Mucosa of descending colon (tissue), 3 donors: Measurements from ENCODE around the gene EYA3. TPM values are rescaled to one million over a fixed set of nuclear protein-coding genes. Genes with fewer than 3 reads are reported as not detected.
A peak's percentile ranks its signal among the peaks of the same experiment; 100 is the strongest.

Experiments
- ATAC-seq: fragments of 200-7000 bp; cut with Tn5 transposase; one replicate; pipeline ENCODE4 v1.9.1; 2020; ENCODE audit warnings: mild to moderate bottlenecking, moderate library complexity
- DNase-seq, 3 donors: peaks; one replicate each; pipeline ENCODE4 v3.0.0-alpha.2; 2020
- H3K36me3 ChIP-seq: fragments of 200-600 bp; one replicate; pipeline ENCODE4 v1.8.0; 2021; ENCODE audit warnings: low read depth, mild to moderate bottlenecking
- H3K4me1 ChIP-seq: fragments of 200-600 bp; one replicate; pipeline ENCODE4 v1.8.0; 2021; ENCODE audit warnings: low read depth, mild to moderate bottlenecking
- H3K4me3 ChIP-seq: fragments of 200-600 bp; one replicate; pipeline ENCODE4 v1.8.0; 2021; ENCODE audit warnings: mild to moderate bottlenecking
- H3K9me3 ChIP-seq: fragments of 200-600 bp; one replicate; pipeline ENCODE4 v1.8.0; 2021; ENCODE audit warnings: mild to moderate bottlenecking
- intact Hi-C, 2 donors: fragments of 100-400 bp; cut with DNase I in 1 of 2; cut with micrococcal nuclease in 1 of 2; formaldehyde crosslinking; loops; one replicate each; pipeline versions ENCODE4 v1.11.0 to v1.11.1; 2022; cut with DNase I, micrococcal nuclease
- total RNA-seq, 3 donors: library from RNA; stranded (reverse); fragmentation: NEBNext Ultra II Directional in 2 of 3; extraction: Animal tissue kit (Norgen Biotek cat#: 25700) in 2 of 3; gene quantifications; one replicate each; pipeline versions ENCODE4 v1.2.1 to v1.2.4, GENCODE V29; 2021 to 2023
- TF ChIP-seq, protein P1 (sequence below): fragments of 200-600 bp; IDR thresholded peaks from one replicate; pipeline ENCODE4 v1.8.0; 2022; ENCODE audit warnings: antibody characterized with exemption, mild to moderate bottlenecking
- donor health status: DM: no; HTN: no; CAD: no; lungs with moderate emphysema.
- donor health status: DM: no; HTN: no; CAD: no.
- donor health status: DM: no; HTN: yes; CAD: no.

Gene EYA3
- total RNA-seq, 3 donors from 2014 or later: 19.2 to 22.8 (median 19.9) TPM

DNA sequence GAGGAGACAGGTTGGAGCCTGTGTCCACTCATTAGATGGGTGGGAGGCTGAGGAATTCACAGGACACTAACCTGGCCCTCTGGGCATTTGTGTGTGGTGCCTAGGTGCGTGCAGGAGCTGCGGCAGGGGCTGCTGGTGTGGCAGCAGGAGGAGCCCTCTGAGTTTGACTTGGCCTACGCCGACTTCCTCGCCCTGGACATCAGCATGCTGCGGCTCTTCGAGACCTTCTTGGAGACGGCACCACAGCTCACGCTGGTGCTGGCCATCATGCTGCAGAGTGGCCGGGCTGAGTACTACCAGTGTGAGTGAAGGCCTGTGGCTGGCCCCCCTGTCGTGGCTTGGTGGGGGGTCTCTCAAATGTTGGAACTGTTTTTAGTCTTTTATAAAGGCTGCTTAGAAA is 125.0 kb downstream of the EYA3 start:
- intact Hi-C loops: no loop called here
- H3K36me3 ChIP-seq: no peaks in the 10 kb centered on the region

DNA sequence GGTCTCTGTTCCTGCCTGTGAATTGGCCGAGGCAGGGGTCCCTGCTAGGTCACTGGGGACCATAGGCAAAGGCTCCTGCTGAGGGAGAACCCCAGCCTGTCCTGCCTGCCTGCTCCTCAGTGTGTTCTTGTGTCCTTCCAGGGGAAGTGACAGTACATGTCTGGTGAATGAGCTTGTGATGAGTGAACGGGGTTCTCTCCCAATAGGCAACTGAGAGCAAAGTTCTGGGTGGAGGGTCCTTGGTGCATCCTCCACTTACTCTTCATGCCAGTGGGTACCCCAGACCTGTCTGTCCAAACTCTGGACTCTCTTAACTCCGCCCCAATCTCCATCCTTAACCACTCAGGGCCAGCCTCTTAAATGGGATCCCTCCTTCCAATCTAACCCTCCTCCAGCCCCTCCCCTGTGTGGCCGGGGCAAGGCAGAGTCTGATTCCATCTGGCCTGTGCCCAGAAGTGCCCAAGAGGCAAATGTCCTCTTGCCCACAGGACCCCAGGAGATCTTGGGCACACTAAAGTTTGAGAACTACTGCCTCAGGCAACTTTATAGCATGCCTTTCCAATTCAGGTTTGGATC is 126.7 kb downstream of the EYA3 start:
- intact Hi-C loops: no loop called here
- DNase-seq: no peak
- H3K4me3 ChIP-seq: no peak overlapping the region

More for the DNA sequence above, 125.0 kb downstream of the EYA3 start:
- ATAC-seq (no peak), DNase-seq (no peak)
- peaks cover 9% of the 10 kb centered on the region for H3K4me1 ChIP-seq
- TF ChIP-seq, protein P1, sequence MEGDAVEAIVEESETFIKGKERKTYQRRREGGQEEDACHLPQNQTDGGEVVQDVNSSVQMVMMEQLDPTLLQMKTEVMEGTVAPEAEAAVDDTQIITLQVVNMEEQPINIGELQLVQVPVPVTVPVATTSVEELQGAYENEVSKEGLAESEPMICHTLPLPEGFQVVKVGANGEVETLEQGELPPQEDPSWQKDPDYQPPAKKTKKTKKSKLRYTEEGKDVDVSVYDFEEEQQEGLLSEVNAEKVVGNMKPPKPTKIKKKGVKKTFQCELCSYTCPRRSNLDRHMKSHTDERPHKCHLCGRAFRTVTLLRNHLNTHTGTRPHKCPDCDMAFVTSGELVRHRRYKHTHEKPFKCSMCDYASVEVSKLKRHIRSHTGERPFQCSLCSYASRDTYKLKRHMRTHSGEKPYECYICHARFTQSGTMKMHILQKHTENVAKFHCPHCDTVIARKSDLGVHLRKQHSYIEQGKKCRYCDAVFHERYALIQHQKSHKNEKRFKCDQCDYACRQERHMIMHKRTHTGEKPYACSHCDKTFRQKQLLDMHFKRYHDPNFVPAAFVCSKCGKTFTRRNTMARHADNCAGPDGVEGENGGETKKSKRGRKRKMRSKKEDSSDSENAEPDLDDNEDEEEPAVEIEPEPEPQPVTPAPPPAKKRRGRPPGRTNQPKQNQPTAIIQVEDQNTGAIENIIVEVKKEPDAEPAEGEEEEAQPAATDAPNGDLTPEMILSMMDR: no peak
- no peak overlapping the region for H3K4me3 ChIP-seq
- H3K9me3 ChIP-seq: no peaks in the 10 kb centered on the region

DNA sequence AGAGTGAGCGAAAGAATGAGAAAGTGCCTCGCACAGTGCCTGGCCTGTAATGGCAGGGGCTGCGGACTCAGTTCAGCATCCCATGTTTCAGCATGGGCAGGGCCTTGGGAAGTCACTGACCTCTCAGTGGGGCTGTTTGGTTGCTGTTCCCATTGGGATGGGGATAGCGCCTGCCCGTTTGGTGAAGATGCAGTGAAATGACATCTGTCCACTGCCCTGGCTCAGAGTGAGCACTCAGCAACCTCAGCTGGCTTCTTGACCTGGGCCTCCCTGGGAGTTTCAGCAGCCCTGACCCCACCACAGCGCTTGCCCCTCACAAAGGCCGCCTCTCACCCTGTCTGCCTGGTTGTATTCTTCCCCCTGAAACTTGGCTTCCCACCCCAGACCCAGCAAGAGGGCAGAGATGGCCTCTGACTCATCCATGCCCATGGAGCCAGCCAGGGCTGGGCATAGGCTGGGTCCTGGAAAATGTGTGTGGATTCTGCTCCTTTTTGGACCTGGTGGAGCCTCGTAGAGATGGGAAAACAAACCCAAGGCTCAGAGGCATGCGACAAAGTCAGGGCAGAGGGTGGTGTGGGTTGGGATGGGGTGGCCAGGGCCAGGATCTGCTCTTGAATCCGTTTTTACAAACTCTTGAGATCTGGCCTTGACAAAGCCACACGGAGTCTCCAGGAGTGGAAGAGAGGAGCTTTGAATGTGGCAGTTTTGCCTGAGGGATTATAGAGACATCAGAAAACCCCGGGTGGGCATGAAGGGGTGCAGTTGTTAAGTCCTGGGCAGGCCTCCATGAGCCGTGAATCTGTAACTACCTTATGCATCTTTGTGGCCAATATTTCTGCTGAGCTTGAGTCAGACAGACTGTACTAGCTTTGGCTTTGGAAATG is 127.4 kb downstream of the EYA3 start:
- Histone ChIP-seq H3K36me3 (no peaks in the 10 kb centered on the region), H3K9me3 (no peaks in the 10 kb centered on the region), H3K4me3 (no peak overlapping the region), H3K4me1 (peaks cover 9% of the 10 kb centered on the region)
- intact Hi-C loops: no loop called here
- TF ChIP-seq, protein P1: no peak
- DNase-seq (no peak), ATAC-seq (no peak)

More for the DNA sequence above, 126.7 kb downstream of the EYA3 start:
- TF ChIP-seq, protein P1: no peak
- ATAC-seq: no peak
- Histone ChIP-seq H3K36me3 (no peaks in the 10 kb centered on the region), H3K4me1 (peaks cover 9% of the 10 kb centered on the region), H3K9me3 (no peaks in the 10 kb centered on the region)

DNA sequence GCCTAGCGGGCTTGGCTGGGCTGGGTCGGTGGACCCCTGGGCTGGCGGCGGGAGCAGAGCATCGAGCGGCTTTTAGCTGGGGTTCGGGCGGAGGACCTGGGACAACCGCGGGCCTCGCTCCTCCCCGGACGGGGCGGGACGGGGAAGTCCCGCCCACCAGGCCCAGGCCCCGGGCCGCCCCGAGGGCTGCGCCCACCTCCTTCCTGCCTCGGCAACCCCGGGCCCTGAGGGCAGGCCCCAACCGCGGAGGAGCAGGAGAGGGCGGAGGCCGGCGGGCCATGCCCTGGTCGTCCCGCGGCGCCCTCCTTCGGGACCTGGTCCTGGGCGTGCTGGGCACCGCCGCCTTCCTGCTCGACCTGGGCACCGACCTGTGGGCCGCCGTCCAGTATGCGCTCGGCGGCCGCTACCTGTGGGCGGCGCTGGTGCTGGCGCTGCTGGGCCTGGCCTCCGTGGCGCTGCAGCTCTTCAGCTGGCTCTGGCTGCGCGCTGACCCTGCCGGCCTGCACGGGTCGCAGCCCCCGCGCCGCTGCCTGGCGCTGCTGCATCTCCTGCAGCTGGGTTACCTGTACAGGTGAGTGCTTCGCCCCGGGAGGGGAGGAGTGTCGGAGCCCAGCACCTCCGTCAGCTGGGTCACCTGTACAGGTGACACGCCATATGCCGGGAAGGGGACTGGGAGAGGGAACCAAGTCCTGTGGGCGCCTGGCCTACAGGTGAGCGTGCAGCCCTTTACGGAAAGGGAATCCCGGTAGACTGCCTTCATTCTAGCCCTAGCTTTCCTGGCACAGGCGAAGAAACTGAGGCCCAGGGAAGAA is 128.4 kb downstream of the EYA3 start, which contains the start of gene XKR8:
XKR8 (plus strand) TSS at position 182 of the 812 bp plus-strand sequence; CDS start at position 279, 97 bp downstream.
- intact Hi-C loops: no loop called here
- no peaks in the 10 kb centered on the region for H3K9me3 ChIP-seq
- TF ChIP-seq, protein P1: peak; percentile 51
- H3K4me3 ChIP-seq: peak within 1 kb of the TSS; percentile 61
- DNase-seq (peak; percentile 86 to 93 (median 93)), ATAC-seq (peak; percentile 95)
- H3K4me1 ChIP-seq: peaks cover 9% of the 10 kb centered on the region
- no peaks in the 10 kb centered on the region for H3K36me3 ChIP-seq

DNA sequence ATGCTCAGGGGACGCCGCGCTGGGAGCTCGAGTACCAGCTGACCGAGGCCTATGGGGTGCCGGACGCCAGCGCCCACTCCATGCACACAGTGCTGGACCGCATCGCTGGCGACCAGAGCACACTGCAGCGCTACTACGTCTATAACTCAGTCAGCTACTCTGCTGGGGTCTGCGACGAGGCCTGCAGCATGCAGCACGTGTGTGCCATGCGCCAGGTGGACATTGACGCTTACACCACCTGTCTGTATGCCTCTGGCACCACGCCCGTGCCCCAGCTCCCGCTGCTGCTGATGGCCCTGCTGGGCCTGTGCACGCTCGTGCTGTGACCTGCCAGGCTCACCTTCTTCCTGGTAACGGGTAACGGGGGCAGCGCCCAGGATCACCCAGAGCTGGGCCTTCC is 129.9 kb downstream of the EYA3 start:
- no peaks in the 10 kb centered on the region for H3K36me3 ChIP-seq
- ATAC-seq (no peak), DNase-seq (peak; percentile 11 to 67 (median 51))
- TF ChIP-seq, protein P1: no peak
- no peaks in the 10 kb centered on the region for H3K9me3 ChIP-seq
- intact Hi-C loops: no loop called here
- peaks cover 9% of the 10 kb centered on the region for H3K4me1 ChIP-seq
- H3K4me3 ChIP-seq: no peak overlapping the region
